AG08396 (cell line): ENCODE measurements around the gene TFB1M.
"Not testable (repeated sequence)": the region's sequence is repeated elsewhere in the genome, so short reads cannot be mapped to it uniquely, and the experiment has no call there.

Experiments used
- DNase-seq: peaks from one replicate; pipeline ENCODE4 v3.0.0; 2012; ENCODE audit warnings: low spot score, mixed read lengths

Gene TFB1M

DNA sequence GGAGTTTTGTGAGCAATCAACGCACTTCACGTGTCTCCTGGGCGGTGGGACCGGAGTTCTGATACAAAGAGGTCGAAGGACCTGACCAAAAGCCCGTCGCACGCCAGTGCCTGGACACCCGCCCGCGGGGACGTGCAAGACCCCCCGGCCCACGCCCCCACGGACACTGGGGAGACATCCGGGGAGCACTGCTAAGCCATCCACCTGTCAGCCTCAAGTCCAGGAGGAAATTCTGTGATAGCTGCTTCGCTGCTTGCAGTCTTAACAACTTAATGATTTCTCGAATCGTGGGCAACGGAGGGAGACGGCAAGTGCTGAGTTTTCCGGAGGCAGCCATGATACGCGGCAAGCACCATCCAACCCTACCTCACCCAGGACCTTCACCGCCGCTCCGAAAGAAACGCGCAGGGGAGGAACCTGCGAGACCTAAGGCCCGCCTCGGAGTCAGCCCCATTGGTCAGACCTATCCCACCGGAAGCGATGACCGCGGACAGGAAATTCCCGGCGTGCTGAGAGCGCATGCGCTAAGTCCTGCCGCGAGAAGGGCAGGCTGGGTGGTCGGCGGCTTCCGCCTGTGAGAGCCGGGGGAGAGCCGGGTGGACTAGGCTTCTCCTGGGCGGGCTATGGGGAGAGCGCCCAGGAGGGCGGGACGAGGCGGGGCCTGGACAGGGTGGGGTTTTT, at the start of gene TFB1M:
TFB1M (minus strand) TSS at position 393 of the 681 bp plus-strand sequence; CDS start at position 337, 56 bp downstream.
- DNase-seq = peak; percentile 92

DNA sequence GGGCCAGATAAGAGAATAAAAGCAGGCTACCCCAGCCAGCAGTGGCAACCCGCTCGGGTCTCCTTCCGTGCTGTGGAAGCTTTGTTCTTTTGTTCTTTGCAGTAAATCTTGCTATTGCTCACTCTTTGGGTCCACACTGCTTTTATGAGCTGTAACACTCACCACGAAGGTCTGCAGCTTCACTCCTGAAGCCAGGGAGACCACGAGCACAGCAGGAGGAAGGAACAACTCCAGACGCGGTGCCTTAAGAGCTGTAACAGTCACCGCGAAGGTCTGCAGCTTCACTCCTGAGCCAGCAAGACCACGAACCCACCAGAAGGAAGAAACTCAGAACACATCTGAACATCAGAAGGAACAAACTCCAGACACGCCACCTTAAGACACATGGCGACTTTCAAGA, 49.7 kb upstream of the TFB1M start:
- DNase-seq = not testable (repeated sequence)

DNA sequence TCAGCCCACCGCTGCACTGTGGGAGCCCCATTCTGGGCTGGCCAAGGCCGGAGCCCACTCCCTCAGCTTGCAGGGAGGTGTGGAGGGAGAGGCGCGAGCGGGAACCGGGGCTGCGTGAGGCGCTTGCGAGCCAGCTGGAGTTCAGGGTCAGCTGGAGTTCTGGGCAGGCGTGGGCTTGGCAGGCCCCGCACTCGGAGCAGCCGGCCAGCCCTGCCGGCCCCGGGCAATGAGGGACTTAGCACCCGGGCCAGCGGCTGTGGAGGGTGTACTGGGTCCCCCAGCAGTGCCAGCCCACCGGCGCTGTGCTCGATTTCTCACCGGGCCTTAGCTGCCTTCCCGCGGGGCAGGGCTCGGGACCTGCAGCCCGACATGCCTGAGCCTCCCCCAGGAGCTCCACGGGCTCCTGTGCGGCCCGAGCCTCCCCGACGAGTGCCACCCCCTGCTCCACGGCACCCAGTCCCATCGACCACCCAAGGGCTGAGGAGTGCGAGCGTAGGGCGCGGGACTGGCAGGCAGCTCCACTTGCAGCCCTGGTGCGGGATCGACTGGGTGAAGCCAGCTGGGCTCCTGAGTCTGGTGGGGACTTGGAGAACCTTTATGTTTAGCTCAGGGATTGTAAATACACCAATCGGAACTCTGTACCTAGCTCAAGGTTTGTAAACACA, 48.8 kb upstream of the TFB1M start:
- not testable (repeated sequence) for DNase-seq

DNA sequence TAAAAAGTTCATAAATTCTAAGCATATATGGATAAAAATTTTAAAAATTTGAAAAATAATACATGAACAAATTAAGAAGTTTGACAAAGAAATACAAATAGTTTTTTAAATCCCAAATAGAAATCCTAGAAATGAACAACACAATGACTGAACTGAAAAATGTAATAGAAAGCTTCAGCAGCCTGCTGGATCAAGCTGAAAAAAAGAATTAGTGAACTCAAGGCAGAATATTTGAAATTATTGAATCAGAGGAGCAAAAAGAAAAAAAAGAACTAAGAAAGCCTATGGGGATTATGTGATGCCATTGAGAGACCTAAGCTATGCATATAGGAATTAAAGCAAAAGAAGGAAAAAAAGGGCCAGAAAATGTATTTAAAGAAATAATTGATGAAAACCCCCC, 39.9 kb upstream of the TFB1M start:
- DNase-seq = no peak

DNA sequence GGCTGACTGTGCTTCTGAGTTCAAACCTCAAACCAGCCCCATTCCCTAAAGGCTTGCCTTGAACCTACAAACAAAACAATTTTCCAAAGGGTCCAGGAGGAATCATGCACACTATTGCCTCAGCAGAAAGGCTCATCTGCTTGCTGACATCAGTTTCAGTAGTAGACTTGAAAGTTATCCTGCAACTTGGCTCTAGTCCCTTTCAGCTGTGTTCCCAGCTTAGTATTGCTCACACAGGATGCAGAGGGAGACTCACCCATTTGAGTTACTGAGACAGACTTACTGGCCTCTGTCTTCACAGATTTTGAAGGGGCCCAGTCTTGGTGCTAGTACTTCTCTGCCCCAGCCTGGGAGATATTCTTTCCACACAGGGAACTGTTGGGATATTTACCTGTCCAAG, 38.5 kb upstream of the TFB1M start:
- DNase-seq = peak; percentile 70

DNA sequence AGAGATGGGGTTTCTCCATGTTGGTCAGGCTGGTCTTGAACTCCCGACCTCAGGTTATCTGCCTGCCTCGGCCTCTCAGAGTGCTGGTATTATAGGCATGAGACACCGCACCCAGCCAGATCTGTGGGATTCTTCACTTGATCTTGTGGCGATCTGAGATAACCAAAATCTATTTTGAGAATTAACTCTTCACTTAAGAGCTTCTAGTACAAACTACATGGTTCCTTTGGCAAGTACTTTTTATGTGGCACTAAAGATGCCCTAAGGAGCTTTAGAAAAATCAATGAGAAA, 37.8 kb upstream of the TFB1M start:
- DNase-seq = no peak

DNA sequence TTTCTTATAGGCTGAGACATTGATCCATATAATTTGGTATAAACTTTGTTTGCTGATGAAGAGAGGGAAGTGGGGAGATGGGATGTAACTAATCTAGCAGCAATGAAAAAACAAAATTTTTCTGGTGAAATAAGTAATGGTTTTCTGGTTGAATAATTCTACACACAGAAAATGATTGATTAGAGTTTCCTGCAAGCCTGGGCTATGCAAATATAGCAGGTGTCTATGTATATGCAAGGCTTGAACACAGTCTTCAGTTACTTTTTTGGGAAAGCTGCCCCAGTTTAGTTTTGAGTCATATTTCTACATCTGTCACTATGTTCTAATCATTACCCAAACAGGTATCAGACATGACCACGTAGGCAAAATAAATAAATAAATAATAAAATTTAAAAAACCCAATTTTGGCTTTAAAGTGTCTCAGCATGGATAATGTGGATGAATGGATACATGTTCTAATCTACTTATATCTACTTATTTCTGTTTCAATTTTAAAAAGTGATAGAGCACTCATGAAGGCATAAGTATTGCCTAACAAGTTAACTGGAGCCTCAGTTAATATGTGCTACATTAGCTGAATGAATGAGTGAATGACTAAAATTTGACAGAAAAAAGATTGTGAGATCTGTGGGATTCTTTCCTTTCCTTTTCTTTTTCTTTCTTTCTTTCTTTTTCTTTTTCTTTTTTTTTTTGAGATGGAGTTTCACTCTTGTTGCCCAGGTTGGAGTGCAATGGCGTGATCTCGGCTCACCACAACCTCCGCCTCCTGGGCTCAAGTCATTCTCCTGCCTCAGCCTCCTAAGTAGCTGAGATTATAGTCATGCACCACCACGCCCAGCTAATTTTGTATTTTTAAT, 37.2 kb upstream of the TFB1M start:
- DNase-seq = no peak

DNA sequence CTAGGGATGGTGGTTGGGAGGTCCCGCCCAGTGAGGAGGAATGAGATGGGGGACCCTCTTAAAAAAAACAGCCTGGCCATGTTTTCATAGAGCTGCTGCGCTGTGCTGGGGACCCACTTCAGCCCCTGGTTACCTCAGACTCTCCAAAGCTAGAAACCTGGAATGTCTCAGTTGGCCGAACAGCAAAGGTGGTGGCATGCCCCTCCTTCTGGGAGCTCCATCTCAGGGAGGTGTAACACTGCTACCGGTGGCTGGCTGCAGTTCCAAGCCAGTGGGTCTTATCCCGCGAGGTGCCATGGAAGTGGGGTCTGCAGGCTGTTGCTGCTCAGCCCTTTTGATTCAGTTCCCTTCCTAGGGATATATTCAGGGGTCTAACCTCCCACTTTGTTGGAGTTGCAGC, 35.7 kb upstream of the TFB1M start:
- DNase-seq = no peak

DNA sequence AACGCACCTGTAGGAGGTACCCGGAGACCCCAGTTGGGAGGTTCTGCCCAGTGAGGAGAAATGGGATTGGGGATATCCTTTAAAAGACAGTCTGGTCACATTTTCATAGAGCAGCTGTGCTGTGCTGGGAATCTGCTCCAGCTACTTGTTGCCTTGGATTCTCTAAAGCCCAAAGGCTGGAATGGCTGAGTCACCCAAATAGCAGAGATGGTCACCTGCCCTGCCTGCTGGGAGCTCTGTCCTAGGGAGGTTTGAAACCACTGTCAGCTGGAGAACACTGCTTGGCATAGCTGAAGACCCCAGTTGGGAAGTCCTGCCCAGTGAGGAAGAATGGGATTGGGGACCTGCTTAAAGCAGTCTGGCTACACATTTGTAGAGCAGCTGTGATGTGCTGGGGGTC, 34.8 kb upstream of the TFB1M start:
- DNase-seq = peak; percentile 39

DNA sequence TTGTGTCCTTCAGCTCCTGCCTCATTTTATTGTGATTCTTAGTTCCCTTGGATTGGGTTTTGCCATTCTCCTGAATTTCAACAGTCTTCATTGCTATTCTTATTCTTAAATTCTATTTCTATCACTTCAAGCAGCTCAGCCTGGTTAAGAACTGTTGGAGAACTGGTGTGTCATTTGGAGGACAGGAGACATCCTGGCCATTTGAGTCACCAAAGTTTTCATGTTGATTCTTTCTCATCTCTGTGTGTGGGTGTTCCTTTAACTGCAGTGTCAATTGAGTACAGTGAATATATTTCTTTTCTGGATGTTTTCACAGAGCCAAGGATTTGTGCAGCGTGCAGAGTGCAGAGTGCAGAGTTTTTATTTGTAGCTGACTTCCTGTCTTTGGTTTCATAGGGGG, 33.5 kb upstream of the TFB1M start:
- no peak for DNase-seq

DNA sequence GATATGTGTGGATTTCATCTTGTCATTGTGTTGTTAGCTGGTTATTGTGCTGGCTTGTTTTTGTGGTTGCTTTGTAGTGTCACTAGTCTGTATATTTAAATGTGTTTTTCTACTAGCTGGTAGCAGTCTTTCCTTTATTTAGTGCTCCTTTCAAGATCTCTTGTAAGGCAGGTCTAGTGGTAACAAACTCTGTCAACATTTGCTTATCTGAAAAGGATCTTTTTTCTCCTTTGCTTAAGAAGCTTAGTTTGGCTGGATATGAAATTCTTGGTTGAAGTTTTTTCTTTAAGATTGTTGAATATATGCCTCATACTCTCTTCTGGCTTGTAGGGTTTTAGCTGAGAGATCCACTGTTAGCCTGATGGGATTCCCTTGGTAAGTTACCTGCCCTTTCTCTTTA, 32.7 kb upstream of the TFB1M start:
- no peak for DNase-seq

DNA sequence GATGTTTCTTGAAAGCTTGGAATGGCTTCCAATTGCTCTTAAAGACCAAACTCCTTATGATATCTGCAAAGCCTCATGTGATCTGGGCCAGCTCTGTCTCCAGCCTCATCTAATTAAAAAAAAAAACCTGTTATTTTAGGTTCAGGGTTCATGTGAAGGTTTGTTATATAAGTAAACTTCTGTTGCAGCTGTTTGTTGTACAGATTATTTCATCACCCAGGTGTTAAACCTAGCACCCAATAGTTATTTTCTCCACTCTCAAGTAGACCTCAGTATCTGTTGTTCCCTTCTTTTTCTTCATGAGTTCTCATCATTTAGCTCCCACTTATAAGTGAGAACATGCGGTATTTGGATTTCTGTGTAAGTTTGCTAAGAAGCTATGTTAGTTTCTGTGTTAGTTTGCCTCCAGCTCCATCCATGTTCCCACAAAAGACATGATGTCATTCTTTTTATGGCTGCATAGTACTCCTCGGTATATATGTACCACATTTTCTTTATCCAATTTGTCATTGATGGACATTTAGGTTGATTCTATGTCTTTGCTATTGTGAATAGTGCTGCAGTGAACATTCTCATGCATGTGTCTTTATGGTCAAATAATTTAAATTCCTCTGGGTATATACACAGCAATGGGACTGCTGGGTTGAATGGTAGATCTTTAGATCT, 30.2 kb upstream of the TFB1M start:
- DNase-seq = no peak

DNA sequence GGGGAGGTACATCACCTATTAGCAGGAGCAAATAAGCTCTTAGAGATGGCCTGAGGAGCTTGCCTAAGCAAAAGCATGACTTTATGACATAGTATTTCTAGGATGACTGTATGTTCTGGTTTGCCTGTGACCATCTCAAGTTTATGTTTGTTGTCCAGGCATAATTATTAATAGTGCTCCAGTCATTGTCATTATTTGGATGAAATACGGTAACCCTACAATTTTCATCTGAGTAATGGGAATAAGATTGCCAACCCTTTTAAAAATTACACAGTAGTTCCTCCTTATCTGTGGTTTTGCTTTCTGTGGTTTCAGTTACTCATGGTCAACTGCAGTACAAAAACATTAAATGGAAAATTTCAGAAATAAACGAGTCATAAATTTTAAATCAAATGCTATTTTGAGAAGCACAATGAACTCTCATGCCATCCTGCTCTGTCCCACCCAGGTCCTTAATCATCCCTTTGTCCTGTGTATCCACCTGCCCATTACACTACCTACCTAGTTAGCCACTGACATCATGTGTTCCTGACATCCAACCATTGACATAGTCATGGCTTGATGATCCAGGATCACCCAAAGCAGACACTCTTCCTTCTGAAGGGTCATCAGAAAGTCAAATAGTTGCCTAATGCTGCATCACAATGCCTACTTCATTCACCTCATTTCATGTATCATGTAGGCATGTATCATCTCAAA, 27.0 kb upstream of the TFB1M start:
- DNase-seq = peak; percentile 21

DNA sequence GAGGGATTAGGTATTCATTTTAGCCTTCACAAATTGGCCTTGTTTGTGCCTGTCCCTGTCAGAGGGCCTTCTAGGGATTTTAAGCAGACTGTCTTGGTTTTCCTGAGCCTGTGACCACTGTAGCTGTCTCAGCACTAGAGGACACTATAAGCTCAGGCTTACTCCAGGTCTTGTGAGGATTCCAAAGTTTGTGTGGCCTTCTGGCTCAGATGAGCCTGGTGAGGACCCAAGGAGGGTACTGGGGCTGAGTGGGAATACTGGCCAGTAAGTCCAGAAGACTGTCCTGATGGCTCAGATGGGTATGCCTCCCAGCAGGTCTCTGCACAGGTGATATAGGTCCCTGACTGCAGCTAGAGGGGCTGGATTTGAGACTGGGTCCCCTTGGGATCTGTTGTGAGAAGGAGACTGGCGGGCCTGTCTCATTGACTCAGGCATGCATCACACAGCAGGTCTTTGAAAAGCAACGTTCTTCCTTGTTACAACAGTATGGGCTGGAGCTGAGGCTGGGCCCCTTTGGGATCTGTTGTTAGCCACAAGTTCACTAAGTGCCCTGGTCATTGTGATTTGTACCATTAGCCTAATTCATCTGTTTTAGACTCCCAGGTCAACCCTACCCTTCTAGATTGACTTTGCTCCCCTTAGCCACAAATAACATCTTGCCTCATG, 26.3 kb upstream of the TFB1M start:
- DNase-seq = peak; percentile 46

DNA sequence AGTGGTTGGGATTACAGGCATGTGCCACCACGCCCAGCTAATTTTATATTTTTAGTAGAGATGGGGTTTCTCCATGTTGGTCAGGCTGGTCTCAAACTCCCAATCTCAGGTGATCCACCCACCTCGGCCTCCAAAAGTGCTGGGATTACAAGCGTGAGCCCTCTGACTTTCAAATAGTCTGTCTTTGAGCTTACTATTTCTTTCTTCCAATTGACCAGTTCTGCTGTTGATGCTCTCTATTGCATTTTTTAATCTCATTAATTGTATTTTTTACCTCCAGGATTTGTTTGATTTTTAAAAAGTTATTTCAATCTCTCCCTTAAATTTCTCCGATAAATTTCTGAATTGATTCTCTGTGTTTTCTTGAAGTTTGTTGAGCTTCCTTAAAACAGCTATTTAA, 25.6 kb upstream of the TFB1M start:
- not testable (repeated sequence) for DNase-seq

DNA sequence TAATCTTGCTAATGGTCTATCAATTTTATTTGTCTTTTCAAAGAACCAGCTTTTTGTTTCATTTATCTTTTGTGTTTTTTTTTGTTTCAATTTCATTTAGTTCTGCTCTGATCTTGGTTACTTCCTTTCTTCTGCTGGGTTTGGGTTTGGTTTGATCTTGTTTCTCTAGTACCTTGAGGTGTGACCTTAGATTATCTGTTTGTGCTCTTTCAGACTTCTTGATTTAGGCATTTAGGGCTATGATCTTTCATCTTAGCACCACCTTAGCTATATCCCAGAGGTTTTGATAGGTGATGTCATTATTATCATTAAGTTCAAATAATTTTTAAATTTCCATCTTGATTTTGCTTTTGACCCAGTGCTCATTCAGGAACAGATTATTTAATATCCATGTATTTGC, 24.0 kb upstream of the TFB1M start:
- DNase-seq = not testable (repeated sequence)

DNA sequence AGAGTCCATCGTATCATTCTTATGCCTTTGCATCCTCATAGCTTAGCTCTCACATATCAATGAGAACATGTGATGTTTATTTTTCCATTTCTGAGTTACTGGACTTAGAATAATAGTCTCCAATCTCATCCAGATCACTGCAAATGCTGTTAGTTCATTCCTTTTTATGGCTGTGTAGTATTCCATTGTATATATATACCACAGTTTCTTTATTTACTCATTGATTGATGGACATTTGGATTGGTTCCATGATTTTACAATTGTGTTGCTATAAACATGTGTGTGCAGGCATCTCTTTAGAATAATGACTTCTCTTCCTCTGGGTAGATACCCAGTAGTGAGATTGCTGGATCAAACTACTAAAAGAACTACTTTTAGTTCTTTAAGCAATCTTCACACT, 21.0 kb upstream of the TFB1M start:
- no peak for DNase-seq

DNA sequence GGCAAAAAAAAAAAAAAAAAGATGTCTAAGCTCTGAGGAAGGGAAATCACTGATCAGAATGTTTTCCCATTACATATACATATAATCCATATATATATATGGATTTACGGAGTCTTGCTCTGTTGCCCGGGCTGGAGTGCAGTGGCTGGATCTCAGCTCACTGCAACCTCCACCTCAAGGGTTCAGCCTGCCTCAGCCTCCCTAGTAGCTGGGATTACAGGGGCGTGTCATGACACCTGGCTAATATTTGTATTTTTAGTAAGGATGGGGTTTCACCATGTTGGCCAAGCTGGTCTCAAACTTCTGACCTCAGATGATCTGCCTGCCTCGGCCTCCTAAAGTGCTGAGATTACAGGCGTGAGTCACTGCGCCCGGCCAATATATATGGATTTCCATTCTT, 19.8 kb upstream of the TFB1M start:
- DNase-seq = not testable (repeated sequence)

DNA sequence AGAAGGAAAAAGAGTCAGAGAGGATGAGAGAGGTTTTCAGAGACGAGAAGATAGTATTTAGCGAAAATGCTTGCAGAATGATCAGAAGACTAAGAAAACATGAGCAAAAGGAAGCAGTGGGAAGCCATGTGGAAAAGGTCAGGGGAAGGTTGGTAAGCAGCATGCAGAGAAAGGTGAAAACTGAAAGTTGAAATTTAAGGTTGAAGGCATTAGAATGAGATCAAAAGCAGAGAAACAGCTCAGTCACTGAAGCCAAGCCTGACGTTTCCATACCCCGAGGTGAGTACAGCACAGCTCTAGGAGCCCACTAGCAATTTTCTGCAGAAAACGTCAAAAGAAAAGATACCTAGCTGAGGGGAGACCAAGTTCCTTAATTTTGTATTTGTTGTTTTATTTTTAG, 19.1 kb upstream of the TFB1M start:
- DNase-seq = no peak

DNA sequence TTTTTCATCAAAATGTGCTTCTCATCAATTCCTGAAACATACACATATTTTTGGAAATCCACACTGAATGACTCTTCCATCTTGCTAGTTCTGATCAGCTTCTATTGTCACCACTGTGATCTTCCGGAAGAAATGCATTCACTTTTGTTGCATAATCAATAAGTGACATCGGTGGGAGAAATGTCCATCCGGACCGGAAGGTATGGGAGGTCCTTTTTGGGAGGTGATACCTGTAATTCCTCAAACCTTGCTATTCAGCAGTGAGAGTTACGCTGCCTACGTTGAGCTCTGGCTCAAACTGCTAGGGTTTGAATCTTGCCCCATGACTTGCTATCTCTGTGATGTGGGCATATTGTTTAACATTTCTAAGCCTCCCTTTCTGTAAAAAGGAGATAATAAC, 16.6 kb upstream of the TFB1M start:
- DNase-seq = no peak

DNA sequence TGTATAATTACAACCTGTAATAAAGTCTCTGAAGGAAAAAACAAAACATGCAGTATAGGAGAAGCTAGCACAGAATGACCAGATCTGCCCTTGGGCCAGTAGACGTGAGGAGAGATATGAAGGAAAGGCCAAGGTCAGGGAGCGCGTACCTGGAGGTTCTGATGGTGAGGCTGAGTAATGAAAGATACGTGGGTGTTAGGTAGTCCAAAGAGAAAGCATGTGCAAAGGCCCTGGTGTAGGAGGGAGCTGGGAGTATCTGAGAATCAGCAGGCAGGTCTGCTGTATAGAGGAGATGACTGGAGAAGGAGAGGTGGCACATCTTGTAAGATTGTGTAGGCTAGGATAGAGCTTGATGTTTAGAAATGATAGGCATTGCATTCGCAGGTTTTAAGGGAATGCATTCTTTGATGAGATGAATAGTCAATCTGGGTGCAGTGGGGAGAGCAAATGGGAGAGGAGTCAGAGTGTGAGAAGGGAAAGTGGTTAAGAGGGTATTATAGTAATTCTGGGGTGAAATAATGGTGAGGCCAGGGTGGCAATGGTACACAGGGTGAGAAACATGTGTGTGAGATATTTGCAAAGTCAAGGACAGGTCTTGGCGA, 15.9 kb upstream of the TFB1M start:
- no peak for DNase-seq
